HG02678 (cell line): Measurements from ENCODE around the gene BIRC5.
"Not testable (repeated sequence)": the region's sequence is repeated elsewhere in the genome, so short reads cannot be mapped to it uniquely, and the experiment has no call there.

Source experiments
- ATAC-seq: cut with Tn5 transposase; IDR thresholded peaks from one replicate; pipeline ENCODE4 v1.9.1; 2021; ENCODE audit warnings: mild to moderate bottlenecking, moderate library complexity; ENCODE audit not compliant: unreplicated experiment

Gene BIRC5

DNA sequence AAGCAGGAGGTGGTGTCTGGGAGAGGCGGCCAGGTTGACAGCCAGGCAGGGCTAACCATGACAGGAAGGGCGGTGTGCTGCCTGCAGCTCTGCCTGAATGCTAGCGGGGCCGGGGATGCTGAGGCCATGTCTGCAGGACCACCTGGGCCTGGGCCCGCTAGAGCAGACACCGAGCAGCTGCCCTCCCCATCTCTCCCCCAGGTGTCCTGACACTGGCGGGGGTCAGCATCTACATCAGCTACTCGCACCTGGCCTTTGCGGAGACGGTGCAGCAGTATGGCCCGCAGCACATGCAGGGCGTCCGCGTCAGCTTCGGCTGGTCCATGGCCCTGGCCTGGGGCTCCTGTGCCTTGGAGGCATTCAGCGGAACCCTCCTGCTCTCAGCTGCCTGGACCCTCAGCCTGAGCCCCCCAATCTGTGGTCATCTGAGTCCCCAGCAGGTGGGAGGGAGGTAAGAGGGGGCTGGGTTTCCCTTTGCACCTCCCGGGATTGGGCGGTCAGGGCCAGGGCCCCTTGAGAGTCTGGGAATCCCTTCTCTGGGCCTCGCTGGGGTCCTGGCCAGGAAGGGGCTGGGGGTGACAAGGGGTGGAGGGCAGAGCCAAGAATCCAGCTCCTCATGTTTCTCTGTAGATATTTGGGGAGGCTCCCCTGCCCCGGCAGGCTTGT, 24.9 kb downstream of the BIRC5 start:
- ATAC-seq, result no peak

- ATAC-seq, result no peak
Measured at GRCh38 chr17:78239489-78239931, 25.5 kb downstream of the BIRC5 start.

DNA sequence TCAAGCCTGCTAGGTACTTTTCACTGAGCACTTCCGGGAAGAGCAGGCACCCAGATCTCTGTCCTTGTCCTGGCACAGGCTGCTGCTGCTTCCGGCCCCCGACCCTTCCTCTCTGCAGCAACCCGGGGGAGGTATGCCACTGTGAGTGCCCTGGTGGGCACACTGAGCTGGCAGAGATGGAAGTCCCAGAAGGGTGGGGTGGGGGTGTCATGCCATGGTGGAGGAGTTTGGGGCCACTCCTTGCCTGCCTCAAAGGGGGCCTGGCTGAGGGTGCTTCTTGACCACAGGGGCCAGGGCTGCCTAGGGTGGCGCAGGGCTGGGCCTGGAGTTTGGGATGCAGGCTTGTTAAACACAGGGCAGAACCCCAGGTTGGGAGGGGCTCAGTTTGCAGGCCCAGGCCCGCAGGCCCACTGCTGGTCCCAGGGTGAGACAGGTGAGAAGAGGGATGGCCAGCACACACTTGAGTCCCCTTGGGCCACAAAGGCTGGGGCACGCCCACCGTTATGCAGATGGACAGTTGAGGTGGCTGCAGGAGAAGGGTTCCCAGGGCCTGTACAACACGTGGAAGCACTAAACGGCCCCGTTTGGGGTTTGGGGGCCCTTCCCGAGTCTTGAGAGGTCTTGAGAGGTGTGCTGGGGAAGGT, 26.1 kb downstream of the BIRC5 start:
- ATAC-seq, result no peak

GRCh38 chr17:78240839-78241238, 26.8 kb downstream of the BIRC5 start:
- no peak for ATAC-seq

GRCh38 chr17:78241277-78242023, 27.4 kb downstream of the BIRC5 start:
- no peak for ATAC-seq

GRCh38 chr17:78242024-78242742, 28.1 kb downstream of the BIRC5 start:
- peak; percentile 53 for ATAC-seq

- no peak for ATAC-seq
Measured at GRCh38 chr17:78247304-78247703, 33.3 kb downstream of the BIRC5 start.

DNA sequence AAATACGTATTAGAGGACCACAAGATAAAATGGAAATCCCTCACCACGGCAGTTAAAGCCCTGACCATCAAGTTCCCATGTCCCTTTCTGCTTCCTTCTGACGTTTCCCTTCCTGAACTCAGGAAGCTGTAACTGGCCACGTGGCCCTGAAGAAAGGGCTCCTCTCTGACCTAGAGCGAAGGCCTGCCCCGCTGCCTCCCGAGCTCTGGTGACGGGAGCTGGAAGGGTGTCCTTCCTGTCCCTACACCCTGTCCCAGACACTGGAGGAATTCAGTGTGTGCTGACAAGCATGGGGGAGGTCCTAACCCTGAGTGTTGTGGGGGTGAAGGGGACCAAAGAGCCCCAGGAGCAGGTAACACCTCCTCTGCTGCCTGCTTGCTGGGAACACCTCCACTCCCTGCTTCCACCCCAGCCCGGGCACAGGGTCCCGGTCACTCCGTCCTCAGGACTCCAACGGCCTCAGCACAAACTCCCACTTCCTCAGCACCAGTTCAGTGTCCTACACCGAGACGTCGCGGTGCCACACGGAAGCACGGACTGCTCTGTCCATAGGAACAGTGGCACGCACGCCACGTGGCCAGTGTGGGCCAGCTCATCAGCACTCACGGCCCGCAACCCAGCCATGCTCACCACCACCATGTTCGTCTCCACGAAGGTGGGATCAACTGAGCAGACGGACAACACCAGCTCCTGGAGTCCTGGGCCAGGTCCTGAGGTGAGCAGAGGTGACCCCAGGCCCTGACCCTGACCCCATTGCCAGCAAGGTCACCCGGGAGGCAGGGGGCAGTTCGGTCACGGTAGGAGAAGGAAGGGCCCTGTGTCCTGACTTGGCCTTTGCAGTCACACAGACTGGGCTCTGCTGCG, 34.2 kb downstream of the BIRC5 start:
- no peak for ATAC-seq

- no peak for ATAC-seq
Measured at GRCh38 chr17:78249074-78249817, 35.2 kb downstream of the BIRC5 start.

GRCh38 chr17:78249818-78250806, 36.1 kb downstream of the BIRC5 start:
- ATAC-seq, result no peak

- ATAC-seq, result peak; percentile 58
Measured at GRCh38 chr17:78250891-78251772, 37.1 kb downstream of the BIRC5 start.

GRCh38 chr17:78251773-78252103, 37.7 kb downstream of the BIRC5 start:
- no peak for ATAC-seq

- ATAC-seq, result no peak
Measured at GRCh38 chr17:78252111-78252634, 38.1 kb downstream of the BIRC5 start.

- no peak for ATAC-seq
Measured at GRCh38 chr17:78252701-78253635, 38.9 kb downstream of the BIRC5 start.

DNA sequence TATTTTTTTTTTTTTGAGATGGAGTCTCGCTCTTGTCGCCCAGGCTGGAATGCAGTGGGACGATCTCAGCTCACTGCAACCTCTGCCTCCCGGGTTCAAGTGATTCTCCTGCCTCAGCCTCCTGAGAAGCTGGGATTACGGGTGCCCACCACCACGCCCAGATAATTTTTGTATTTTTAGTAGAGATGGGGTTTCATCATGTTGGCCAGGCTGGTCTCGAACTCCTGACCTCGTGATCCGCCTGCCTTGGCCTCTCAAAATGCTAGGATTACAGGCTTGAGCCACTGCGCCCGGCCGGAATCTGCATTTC, 39.5 kb downstream of the BIRC5 start:
- ATAC-seq, result not testable (repeated sequence)

DNA sequence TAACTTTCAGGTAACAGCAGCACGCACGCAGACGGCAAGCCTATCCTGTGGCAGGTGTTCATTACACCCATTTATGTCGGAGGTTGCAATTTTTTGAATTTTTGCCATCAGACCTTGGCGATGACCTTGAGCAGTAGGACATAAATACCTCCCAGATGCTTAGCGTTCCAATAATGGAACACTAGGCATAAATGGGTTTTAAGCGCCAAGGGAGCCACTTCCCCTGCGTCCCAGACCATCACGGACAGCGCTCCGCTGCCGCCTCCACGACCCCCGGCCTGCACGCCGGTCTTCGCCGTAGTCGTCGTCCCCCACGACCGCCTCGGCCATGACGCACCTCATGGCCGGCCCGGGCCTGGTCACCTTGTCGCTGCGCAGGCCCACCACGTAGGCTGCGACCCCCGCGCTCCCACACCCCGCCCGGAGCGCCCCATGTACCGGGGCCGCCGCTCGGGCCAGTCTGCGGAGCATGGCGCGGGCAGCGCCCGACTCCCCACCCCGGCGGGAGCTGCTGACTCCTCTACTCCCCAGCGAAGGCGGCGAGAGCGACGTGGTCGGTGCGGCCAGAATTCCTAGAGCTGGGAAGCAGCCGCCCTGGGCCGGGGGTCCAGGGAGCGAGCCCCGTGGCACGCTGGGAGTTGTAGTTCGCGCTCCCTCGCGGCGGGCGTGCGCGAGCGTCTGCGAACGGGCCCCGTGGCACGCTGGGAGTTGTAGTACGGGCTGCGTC, 40.1 kb downstream of the BIRC5 start:
- peak; percentile 54 for ATAC-seq
